AG09309 (cell line): ENCODE data around the gene ZNF273.
A peak's percentile ranks its signal among the peaks of the same experiment; 100 is the strongest.

ENCODE experiments used
- DNase-seq: peaks from one replicate; pipeline ENCODE4 v3.0.0-alpha.2; 2010; ENCODE audit warnings: low read depth
- H3K4me3 ChIP-seq: 2 replicates; pipeline ENCODE4 v1.5.1; 2011; ENCODE audit warnings: mild to moderate bottlenecking, low read depth, low read length, moderate library complexity; ENCODE audit not compliant: control insufficient read depth
- CTCF ChIP-seq: IDR thresholded peaks from 2 replicates; pipeline ENCODE4 v1.5.1; 2011; ENCODE audit warnings: mild to moderate bottlenecking, low read depth, low read length, inconsistent platforms; ENCODE audit not compliant: insufficient read depth, control insufficient read depth; ENCODE audit errors: missing control alignments

Gene ZNF273

DNA sequence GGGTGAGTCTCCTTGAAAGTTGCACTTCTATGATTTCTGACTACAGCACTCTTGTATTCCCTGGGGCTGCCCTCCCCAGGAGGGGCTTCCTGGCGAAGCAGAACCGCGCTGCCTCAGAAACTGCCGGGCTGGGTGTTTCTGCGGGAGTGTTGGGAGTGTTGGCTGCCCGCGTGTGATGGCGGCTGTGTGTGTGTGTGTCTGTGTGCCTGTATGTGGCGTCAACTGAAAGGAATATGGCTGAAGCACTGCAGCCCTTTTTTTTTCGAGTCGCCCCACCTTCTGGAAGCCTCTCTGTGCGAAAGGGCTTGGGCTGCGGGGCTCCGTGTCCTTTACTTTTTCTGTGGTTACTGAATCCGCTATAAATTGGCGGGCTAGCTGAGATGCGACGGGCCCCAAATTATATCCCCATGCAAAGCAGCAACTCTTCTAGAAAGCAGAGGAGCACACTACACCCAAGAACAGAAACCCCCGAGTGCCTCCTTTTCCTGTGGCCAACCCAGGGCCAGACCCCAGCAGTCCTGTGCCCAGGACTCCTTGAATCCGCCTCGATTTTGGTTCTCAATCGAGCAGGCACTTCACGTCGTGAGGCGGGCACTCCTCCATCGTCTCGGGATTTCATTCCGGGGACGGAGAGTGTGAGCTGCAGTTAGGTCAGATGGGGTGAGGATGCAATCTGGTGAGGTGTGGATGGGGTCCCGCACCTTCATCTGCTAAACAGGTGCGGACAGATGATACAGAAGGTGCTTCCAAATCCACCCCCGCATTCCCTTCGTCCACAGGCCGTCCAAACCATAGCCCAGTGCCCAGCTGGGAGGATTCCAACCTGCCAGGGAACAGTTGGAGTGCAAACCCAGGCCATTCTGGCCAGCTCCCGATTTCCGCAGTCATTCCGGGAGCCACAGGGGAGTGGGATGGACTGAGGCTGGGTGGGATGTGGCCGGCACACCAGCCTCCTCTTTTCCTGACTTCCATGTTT, 22.5 kb upstream of the ZNF273 start:
- TF ChIP-seq CTCF: no peak
- DNase-seq: no peak
- H3K4me3 ChIP-seq: no peak overlapping the region

GRCh38 chr7:64881461-64882287, 21.4 kb upstream of the ZNF273 start:
- H3K4me3 ChIP-seq: no peak overlapping the region; the same call in 1 of the 2 replicates
- DNase-seq: no peak
- TF ChIP-seq CTCF: no peak

DNA sequence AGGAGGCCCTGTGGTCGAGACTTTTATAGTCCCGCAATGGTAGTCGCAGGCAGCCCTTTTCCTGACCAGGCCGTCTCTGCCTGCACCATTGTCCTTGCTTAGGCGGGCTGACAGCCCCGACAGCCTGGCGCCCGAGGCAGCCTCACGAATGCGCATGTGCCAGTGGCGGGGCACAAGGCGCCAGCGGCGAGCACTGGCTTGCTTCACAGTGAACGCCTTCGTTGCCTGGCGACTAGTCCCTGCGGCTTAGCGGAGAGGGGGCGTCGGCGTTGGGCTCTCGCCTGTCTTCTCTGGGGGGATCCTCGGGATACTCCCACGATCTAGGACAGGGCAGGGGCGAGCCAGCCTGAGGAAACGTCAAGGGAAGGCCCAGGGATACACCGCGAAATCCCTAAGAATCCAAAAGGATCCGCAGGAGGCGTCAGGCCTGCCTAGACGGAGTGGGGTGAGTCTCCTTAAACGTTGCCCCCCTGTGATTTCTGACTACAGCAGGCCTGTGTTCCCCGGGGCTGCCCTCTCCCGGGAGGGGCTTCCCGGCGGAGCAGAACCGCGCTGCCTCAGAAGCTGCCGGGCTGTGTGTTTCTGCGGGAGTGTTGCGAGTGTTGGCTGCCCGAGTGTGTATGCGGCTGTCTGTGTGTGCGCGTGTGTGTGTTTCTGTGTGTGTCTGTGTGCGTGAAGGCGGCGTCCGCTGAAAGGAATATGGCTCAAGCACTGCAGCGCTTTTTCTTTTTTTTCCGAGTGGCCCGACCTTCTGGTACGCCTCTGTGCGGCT, 20.5 kb upstream of the ZNF273 start:
- no peak for DNase-seq
- H3K4me3 ChIP-seq: peak overlapping the region; percentile 30
- TF ChIP-seq CTCF: no peak

DNA sequence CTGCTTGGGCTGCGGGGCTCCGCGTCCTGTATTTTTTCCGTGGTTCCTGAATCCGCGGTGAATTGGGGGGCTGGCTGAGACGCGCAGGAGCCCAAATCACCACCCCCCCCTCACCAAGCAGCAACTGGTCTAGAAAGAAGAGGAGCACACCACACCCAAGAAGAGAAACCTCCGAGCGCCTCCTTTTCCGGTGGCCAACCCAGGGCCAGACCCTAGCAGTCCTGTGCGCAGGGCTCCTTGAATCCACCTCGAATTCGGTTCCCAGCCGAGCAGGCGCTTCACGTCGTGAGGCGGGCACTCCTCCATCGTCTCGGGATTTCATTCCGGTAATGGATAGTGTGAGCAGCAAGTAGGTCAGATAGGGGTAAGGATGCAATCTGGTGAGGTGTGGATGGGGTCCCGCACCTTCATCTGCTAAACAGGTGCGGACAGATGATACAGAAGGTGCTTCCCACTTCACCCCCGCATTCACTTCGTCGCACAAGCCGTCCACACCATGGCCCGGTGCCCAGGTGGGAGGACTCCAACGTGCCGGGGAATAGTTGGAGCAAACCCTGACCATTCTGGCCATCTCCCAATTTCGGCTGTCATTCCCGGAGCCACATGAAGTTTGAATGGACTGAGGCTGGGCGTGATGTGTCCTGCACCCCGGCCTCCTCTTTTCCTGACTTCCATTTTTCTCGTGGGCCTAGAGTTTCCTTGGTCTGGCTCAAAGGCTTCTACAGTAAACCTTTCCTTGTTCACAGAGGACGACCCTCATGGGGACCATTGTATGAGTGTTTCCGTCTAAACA, 19.8 kb upstream of the ZNF273 start:
- no peak overlapping the region for H3K4me3 ChIP-seq
- no peak for TF ChIP-seq CTCF
- no peak for DNase-seq

- DNase-seq: no peak
- H3K4me3 ChIP-seq: no peak overlapping the region
- no peak for TF ChIP-seq CTCF
Observed at GRCh38 chr7:64884085-64884912, 18.8 kb upstream of the ZNF273 start.
